T-helper 9 cell (primary cell): ENCODE measurements around the gene ZNF100.
"Not testable (repeated sequence)": the region's sequence is repeated elsewhere in the genome, so short reads cannot be mapped to it uniquely, and the experiment has no call there.

ENCODE experiments used
- DNase-seq: peaks from one replicate; pipeline ENCODE4 v3.0.0-alpha.2; 2020

Gene ZNF100

DNA sequence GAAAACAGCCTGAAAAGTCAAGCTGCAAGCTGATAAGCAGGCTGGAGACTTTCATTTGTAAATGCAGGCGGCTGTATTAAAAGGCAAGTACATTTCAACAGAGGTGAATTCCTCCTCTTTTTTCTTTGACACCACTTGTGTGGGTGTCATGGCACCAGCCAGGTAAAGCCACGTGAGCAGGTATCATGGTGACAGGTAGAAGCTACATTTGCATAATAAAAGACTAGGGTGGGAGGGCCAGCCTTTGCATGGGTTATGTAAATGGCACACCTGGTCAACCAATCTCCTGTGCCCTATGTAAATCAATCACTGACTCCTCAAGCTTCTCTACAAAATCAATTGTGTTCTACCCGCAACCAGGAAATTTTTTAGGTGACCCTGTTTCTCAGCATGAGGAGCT, 68.2 kb downstream of the ZNF100 start:
- no peak for DNase-seq

DNA sequence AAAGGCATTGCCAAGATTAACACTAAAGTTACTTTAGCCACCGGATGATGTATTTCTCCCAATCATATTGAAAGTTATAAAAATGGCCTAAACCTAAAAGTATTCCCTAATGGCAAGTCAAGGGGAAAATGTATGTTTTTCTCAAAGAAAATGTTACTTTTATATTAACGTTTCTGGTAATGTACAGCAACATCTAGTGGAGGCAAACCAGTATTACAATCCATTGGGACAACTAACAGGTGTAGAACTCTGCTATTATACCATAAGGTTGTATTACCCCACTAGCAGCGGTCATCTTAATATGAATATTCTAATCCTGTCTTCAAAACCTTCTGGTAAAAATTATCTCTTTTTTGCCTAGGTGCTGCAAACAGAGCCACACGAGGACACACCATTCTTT, 69.2 kb downstream of the ZNF100 start:
- no peak for DNase-seq

DNA sequence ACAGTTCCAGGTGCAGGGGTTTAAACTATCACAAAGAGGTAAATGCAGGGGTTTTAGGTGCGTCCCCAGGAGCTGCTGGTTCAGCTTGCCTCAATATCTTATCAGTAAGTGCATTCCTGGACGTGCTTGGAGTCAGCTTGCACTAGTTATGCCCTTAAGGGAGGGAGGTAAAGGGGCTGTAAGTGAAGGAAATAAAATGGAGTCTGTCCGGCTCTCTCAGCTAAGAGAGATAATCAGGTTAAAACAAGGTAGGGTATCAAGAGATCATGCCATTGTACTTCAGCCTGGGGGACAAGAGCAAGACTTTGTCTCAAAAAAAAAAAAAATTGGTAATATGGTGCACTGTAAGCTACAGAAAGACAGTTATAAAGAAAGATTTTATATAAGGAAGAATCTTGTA, 69.7 kb downstream of the ZNF100 start:
- no peak for DNase-seq

DNA sequence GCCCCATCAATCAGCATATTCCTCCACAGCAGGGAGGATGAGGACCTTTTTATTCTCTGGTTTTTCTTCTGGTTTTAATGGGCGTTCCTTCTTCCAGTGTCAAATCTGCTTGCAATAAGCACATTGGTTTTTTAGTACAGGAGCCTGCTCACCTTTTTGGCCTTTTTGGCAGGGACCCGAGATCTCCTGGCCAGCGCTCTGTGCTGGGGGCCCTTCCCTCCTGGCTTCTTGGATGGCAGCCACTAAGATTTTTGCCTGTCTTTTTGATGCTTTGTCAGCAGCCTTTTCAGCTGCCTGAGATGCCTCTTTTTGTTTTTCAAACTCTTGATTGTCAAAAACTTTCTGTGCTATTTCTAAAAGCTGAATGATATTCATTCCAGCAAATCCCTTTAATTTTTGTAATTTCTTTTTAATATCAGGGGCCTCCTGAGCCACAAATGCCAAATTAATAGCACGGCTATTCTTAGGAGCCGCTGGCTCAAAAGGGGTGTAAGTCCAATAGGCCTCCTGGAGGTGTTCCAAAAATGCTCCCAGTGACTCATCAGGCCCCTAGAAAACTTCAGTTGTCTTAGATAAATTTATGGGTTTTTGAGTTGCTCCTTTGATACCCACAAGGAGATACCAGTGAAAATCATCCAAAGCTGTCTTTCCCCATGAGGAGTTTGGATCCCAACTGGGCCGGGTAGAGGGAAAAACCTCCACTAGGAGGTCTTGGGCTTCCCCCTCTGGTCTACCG, 73.0 kb downstream of the ZNF100 start:
- no peak for DNase-seq

DNA sequence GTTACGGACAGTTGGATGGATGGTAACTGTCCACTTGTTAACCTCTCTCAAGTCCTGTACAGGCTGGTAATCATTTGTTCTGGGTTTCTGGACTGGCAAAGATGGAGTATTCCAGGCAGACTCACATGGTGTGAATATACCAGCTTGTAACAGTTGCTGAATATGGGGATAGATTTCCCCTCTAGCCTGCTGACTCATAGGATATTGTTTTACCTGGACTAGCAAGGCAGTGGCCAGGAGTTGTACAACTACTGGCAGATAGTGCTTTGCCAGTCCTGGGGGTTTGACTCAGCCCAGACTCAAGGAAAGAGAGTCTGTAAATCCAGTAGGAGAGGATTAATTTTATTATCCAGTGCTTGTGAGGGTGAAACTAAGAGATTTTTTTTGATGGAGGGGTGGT, 74.0 kb downstream of the ZNF100 start:
- no peak for DNase-seq

DNA sequence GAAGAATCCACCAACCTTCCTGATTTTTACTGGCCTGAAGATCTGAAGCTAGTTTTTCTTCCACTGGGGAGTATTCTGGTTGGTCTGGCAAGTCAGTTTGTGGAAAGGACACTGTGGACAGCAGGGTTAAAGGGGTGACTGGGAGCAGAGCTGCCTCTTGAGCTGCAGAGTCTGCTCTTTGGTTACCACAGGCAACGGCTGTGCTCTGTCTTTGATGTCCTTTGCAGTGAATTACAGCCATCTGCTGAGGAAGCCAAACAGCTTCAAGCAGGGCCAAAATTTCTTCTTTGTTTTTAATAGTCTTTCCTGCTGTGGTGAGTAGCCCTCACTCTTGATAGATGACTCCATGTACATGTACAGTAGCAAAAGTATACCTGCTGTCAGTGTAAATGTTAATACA, 75.7 kb downstream of the ZNF100 start:
- DNase-seq, result no peak

DNA sequence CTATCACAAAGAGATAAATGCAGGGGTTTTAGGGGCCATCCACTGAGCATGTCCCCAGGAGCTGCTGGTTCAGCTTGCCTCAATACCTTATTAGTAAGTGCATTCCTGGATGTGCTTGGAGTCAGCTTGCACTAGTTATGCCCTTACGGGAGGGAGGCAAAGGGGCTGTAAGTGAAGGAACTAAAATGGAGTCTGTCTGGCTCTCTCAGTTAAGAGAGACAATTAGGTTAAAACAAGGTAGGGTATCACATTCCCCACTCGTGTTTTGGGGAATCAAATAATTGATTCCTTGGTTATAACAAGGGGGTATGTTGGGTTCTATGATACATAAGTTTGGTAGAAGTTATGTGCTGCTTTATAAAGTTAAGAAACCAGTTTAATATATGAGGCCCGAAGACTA, 78.9 kb downstream of the ZNF100 start:
- no peak for DNase-seq

DNA sequence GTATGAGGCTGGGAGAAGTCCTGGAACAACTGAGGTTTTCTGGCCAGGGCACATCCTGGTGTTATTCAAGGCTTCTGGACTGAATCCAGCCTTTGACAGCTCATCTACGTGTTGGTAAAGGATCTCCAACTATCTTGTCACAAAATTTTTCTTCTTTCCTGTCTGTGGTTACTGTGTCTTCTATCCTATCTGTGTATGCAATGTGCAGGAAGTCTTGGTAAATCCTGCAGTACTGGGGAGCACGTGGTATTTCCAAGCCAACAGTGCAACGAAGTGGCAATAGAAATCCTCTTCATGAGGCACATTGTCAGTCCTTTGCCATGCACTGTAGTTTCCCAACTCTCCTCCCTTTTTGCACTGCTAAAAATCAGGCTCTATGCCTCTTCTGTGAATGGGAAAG, 86.7 kb downstream of the ZNF100 start:
- DNase-seq, result no peak

DNA sequence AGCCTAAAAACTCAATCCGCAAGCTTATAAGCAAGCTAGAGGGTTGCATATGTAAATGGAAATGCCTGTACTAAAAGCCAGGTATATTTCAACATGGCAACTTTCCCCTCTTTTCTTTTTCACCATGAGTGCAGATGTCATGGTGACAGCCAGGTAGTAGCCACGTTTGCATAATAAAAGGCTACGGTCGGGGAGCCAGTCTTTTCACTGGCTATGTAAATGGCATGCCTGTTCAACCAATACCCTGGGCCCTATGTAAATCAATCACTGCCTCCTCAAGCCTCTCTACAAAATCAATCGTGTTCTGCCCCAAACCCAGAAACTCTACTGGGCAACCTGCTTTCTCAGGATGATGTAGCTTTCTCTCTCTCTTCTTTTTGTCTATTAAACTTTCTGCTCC, 87.4 kb downstream of the ZNF100 start:
- DNase-seq, result no peak

DNA sequence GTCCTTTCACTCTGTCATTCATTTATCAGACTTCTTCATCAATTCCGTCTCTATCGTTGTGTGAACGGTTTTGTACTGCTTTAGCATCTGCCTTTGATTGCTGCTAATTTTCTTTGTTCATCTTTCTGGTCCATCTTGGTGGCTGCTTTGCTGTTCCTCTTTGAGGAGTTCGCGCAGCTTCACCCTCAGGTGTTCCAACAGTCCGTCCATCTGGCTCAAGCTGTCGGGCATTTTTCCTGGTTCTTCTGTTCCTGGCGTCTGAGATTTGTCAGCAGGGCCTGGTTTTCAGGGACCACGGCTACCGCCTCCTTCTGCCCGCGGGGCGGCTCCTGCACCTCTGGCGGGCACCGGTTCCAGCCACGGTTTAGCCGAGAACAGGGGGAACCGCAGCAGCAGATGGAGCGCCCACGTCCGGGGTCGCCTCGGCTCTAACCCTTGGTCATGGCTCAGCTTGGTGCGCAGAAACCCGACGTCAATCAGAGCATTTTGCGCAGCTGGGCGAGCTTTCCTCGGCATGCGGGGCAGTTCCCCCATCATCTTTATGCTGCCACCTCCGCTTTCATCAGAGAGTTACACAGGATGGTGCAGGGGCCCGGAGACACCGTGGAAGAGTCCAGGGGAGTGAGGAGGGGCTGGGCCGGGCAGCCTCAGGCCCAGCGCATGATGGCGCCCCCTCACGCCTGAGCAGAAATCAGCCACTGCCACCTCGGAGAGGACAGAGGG, 89.5 kb downstream of the ZNF100 start:
- no peak for DNase-seq

DNA sequence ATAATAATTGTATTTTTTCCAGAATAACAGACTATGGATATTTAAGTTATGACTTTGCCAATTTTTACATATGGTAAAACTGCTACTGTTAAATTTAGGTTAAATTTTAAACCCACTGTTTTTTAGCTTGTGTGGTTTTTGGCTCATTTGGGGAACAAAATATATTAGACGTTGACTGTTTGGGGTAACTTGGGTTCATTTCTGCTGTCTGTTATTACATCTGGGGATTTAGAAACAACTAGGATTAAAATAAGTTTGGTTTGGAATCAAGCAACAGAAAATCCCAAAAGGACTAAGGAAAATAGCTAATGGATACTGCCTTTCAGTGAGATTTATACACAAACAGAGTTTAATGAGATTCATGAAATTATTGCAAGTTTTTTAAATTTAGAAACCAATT, 92.9 kb downstream of the ZNF100 start:
- DNase-seq, result no peak

DNA sequence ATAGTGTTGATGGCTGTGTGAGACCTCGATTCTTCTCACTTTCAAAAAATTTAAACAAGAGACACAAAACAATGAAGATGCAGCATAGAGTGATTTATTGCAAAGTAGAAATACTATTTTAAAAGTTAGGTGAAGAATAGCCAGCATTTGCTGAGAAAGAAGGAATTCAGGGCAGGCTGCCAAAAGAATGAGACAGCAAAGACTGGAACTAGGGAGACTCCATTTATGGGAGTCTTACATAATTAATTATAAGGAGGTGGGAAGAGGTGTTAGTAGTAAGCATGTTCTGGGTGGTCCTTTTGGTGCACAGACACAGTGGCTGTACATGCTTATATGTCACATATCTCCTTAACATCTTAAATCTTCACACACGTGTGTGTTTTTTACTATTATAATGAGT, 93.9 kb downstream of the ZNF100 start:
- DNase-seq, result not testable (repeated sequence)
